Measurements from ENCODE around the gene SLCO3A1. TPM values are rescaled to one million over a fixed set of nuclear protein-coding genes. Genes with fewer than 3 reads are reported as not detected.
A peak's percentile ranks its signal among the peaks of the same experiment; 100 is the strongest.

SLCO3A1 gene
- total and polyA plus RNA-seq, 2 of the 8 experiments (the other 6 are each of a cell fraction or from before 2014, with no cell fraction given) = 15.1 to 20.4 TPM

- Histone ChIP-seq H3K27me3 (replicated peaks in 1 of 4; ENCODE audit: control insufficient read depth in 3 of 4, extremely low read depth in 1 of 4, insufficient read depth in 3 of 4, low read length in 3 of 4) (no peaks in the 10 kb centered on the region), H2BK15ac (ENCODE audit: low read length) (no peak overlapping the region), H3K9me3 (ENCODE audit: insufficient read depth in 2 of 2, low read depth in 1 of 2, low read length in 1 of 2) (no peaks in the 10 kb centered on the region), H4K91ac (replicated peaks; ENCODE audit: insufficient read length, low read length) (no peak overlapping the region), H4K20me1 (replicated peaks in 1 of 2; ENCODE audit: control insufficient read depth in 1 of 2, insufficient read depth in 2 of 2, low read length in 2 of 2) (no peaks in the 10 kb centered on the region), H2BK12ac (ENCODE audit: low read depth, low read length) (peak overlapping the region; percentile 51; the same call in 1 of the 2 replicates), H2AK5ac (ENCODE audit: low read depth, low read length) (no peak overlapping the region), H4K5ac (ENCODE audit: insufficient read length, low read depth, low read length) (no peak overlapping the region), H3K14ac (ENCODE audit: insufficient read length) (no peak overlapping the region), H3K23me2 (ENCODE audit: low read depth, low read length) (no peaks in the 10 kb centered on the region), H4K8ac (ENCODE audit: extremely low read depth, insufficient read depth, low read length) (no peak overlapping the region), H3K27ac (ENCODE audit: low read depth, low read length) (no peak overlapping the region), H3K36me3 (ENCODE audit: control insufficient read depth in 2 of 4, insufficient read depth in 4 of 4, low read length in 3 of 4) (no peaks in the 10 kb centered on the region), H3K4ac (replicated peaks; ENCODE audit: insufficient read length, low read depth, low read length) (no peak overlapping the region), H2BK5ac (ENCODE audit: low read depth, low read length) (no peak overlapping the region), H2BK120ac (replicated peaks; ENCODE audit: low read depth, low read length) (no peak overlapping the region), H2BK20ac (ENCODE audit: low read length) (peak overlapping the region; percentile 19; the same call in 1 of the 2 replicates), H2AFZ (ENCODE audit: low read length) (no peak overlapping the region), H3K4me1 (replicated peaks in 1 of 4; ENCODE audit: control insufficient read depth in 3 of 4, insufficient read depth in 4 of 4, low read length in 3 of 4) (peaks cover 6 to 16% (median 10%) of the 10 kb centered on the region in 4 experiments), H3K23ac (ENCODE audit: insufficient read length) (no peak overlapping the region), H3K4me2 (ENCODE audit: insufficient read depth in 1 of 2, low read depth in 2 of 2, low read length in 2 of 2) (no peak overlapping the region), H3K18ac (ENCODE audit: extremely low read depth, low read length) (no peak overlapping the region), H3K9ac (replicated peaks in 1 of 4; ENCODE audit: extremely low read depth in 1 of 4, low read depth in 3 of 4, low read length in 3 of 4) (no peak overlapping the region), H3K4me3 (ENCODE audit: extremely low read depth in 1 of 4, insufficient read depth in 2 of 4, low read depth in 3 of 4, low read length in 4 of 4) (no peak overlapping the region), H3K56ac (replicated peaks; ENCODE audit: insufficient read length, low read depth, low read length) (no peak overlapping the region), H3K79me1 (ENCODE audit: low read depth, low read length) (0 out of 2 replicates have a peak, but pooled peaks cover 3% of the 10 kb centered on the region), H3K79me2 (ENCODE audit: control insufficient read depth in 1 of 2, insufficient read depth in 2 of 2, low read length in 2 of 2) (no peaks in the 10 kb centered on the region)
- no peak for DNase-seq (ENCODE audit: low read depth in 1 of 2, low spot score in 2 of 2)
- ChIA-PET CTCF (ENCODE audit: partially characterized antibody) (interaction anchor here (0.7 to 1.1 kb wide), 3 partner anchors 10 to 65 kb away, joined by 3 to 4 read pairs (median 4); no protein-coding TSS in a partner anchor), POLR2A (ENCODE audit: partially characterized antibody) (no interaction called here)
- FAIRE-seq = no peak
- WGBS, 2 experiments (ENCODE audit: extremely low coverage in 1 of 2, insufficient coverage in 1 of 2, insufficient read length in 1 of 2, insufficient replicate concordance in 2 of 2, low coverage in 1 of 2, low lambda C conversion rate in 2 of 2, missing lambda C conversion rate in 1 of 2) = 80% methylated on average over 1 of the region's 1 CpG; no CpG with 5 or more reads in 1 of the 2 experiments
- TF ChIP-seq POLR2A (IDR thresholded peaks at IDR 0.05; ENCODE audit: control extremely low read depth in 1 of 2, low read depth in 2 of 2, low read length in 2 of 2) (no peak), JUN (IDR thresholded peaks at IDR 0.05; ENCODE audit: low read depth, low read length) (no peak), NRF1 (IDR thresholded peaks at IDR 0.05; ENCODE audit: low read depth, low read length) (no peak)
- TF ChIP-seq, protein P1, sequence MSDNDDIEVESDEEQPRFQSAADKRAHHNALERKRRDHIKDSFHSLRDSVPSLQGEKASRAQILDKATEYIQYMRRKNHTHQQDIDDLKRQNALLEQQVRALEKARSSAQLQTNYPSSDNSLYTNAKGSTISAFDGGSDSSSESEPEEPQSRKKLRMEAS (IDR thresholded peaks at IDR 0.05) = no peak
Observed at GRCh38 chr15:92012368-92012629, 158.8 kb downstream of the SLCO3A1 start.
